Right lung (tissue), 5 donors: ENCODE results near the gene TOR2A. TPM values are rescaled to one million over a fixed set of nuclear protein-coding genes. Genes with fewer than 3 reads are reported as not detected.
A peak's percentile ranks its signal among the peaks of the same experiment; 100 is the strongest.

ENCODE experiments used
- DNase-seq, 2 donors: peaks; one replicate each; pipeline ENCODE4 v3.0.0-alpha.2; 2013
- polyA plus RNA-seq, 5 donors: library from polyadenylated mRNA; unstranded; fragments of 120-200 nt; gene quantifications; one replicate each; pipeline versions ENCODE4 v1.2.1 to v1.2.3, GENCODE V29; 2013; ENCODE audit warnings: inconsistent platforms in 1 of 5, low replicate concordance in 1 of 5; ENCODE audit not compliant: insufficient read length in 5 of 5, insufficient read depth in 1 of 5

TOR2A gene
- polyA plus RNA-seq, 5 donors = 11.1 to 17.7 (median 12.2) TPM

DNA sequence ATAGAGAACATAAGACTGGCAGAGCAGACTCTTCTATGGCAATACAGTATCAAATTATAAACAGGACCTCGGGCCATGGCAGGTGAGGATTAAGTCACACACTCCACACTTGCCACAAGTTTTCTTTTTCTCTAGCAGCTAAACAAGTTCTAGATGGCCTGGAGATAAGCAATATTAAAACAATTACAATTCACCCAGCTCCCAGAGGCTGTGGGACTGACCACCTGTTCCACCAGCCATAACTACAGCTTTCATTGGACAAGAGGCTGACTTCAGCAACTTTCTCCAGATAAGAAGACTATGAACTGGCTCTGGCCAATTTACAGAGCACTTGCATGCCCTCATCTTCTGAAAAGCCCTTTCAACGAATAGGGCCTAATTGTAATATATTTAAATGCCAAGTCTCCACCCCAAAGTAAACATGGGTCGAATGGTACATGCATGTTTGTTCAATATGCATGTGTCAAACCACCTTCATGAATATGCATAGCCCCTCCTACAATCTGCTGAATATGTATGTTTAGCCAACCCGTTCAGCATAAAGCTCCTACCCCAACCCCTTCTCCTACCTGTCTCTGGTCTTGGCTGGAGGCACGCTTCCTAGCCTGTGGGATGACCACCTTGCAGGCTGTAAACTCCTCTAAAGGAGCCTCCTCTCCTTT lies 34.4 kb downstream of the TOR2A start:
- no peak for DNase-seq

DNA sequence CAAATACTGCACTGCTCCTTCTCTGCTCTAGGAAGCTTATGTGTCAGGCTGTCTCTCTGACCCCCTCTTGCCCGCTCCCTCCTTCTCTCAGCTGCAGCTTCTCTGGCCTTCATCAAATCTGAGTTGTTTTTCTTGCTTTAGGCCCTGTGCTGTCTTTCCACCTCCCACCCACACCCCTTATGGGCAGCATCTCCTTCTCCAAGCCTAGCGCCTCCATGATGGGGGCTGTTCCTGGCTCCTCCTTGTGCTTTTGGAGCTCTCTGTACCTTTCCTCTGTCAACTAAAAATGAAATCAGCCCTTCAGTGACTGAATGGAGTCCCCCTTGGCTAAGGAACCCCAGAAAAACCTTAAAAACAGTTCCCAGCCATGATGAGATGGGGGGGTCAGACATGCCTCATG lies 35.0 kb downstream of the TOR2A start:
- DNase-seq = no peak

DNA sequence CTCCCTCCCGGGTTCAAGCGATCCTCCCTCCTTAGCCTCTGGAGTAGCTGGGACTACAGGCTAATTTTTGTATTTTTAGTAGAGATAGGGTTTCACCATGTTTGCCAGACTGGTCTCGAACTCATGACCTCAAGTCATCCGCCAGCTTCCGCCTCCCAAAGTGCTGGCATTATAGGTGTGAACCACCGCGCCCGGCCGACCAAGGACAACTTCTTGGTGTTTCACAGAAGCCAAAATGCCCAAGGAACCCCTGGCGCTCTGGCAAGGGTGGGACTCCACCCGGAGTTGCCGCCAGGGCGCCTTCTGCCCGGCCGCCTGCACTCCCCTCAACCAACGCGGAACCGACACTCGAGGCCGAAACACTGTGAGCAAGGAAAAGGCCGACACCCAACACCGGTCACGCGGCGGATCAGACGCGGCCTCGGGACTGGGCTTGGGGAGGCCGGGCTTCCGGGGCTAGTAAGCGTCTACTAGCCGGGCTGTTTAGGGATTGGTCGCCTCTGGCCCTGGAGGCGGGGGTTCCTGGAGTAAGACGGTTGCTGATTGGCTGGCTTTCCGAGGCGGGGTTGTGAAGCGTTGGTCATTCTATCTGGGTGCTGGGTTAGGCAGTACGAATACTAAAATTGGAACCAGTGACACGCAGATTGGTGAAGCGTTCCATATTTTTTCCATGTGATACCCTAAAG lies 36.0 kb downstream of the TOR2A start:
- peak; percentile 91 to 94 for DNase-seq

DNA sequence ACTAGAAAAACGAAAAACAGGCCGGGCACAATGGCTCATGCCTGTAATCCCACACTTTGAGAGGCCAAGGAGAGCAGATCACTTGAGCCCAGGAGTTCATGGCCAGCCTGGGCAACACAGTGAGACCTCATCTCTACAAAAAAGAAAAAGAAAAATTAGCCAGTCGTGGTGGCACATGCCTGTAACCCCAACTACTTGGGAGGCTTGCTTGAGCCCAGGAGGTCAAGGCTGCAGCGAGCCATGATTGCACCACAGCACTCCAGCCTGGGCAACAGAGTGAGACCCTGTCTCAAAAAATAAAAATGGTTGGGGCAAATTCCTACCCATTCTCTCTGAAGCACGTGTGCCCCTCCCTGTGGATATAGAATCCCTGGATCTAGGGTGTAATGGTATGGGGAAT lies 36.7 kb downstream of the TOR2A start:
- no peak for DNase-seq

DNA sequence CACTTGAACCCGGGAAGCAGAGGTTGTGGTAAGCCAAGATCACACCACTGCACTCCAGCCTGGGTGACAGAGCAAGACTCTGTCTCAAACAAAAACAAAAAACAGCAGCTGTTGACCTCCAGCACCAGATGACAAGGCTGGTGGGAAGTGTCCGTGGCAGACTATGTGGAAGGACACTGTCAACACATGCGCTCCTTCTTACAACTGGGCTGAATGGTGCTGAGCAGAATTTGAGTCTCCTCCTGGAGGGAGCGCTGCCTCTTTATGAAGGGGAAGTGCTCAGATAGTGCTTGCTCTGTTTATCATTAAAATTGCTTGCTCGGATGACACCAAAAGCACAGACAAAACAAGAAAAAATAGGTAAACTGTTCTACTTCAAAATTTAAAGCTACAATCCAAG lies 37.5 kb downstream of the TOR2A start:
- DNase-seq = no peak

DNA sequence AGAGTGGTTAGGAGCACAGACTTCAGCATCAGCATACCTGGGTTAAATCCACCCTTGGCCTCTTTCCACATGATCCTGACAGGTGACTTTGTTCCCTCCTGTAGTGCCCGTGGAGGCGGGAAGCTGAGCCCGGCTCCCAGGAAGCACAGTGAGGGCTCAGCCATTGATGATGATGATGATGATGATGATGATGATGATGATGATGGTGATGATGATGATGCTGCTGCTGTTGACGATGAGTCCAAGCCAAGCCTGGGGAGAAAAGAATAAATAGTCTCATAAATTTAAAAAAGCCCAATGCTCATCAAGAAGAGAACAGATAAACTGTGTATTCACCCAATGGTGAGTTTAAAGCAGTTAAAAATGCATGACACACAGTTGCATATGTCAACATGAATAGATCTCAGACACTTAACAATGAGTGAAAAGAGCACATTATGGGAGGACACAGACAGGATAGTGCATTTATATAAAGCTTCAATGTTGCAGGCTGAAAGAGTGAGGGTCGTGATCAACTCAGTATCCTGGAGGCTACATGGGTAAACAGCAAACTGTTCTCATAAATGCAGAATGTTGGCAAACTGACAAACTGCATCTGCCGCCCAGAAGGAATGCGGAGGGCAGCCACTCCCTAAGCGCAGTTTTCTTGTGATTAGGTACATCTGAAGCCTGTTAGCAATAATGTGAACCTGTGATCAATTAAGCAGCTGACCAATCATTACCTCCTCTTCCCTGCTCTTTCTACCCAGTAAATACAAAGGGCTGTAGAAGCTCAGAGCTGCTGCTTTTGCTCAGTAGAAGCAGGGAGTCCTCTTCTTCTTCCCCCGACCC lies 40.0 kb downstream of the TOR2A start:
- DNase-seq = peak in 1 of 2 donors; percentile 20

DNA sequence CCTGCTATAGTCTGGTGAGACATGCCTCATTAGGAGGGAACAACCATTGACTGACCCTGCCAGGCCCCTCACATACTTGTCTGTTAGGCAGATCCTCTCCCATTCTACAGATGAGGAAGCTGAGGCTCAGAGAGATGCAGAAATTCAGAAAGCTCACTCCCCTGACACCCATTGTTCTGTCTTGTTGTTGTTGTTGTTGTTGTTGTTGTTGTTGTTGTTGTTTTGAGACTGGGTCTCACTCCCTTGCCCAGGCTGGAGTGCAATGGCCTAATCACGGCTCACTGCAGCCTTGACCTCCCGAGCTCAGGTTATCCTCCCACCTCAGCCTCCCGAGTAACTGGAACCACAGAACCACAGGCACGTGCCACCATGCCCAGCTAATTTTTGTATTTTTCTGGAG lies 41.4 kb downstream of the TOR2A start:
- no peak for DNase-seq

DNA sequence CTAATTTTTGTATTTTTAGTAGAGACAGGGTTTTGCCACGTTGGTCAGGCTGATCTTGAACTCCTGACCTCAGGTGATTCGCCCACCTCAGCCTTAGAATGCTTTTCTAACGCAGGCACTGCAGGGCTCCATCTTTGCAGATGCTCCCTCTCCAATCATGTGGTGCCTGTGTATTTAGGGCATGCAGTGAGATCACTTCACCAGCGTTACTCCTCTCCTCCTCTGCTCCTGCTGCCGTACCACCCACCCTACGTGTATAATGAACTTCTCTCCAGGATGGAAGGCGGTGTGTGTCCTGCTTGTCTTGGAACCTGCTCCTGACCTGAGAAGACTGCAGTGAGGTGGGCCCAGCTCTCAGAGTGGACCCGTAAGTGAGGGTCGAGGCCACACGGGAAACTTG lies 42.0 kb downstream of the TOR2A start:
- no peak for DNase-seq

DNA sequence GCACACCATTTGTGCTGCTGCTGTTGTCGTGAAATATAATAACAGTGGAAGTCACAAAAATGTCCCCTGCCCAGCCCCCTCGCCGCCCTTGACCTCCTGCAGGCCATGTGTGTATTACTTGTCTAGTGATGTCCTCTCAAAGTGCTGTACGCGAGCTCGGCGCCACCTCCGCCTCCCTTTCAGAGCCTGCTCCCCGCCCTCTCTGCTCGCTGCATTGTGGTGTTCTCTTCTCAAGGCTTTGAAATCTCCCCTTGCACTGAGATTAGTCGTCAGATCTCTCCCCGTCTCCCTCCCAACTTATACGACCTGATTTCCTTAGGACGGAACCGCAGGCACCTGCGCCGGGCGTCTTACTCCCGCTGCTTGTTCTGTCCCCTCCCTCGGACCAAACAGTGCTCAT lies 43.0 kb downstream of the TOR2A start:
- no peak for DNase-seq

DNA sequence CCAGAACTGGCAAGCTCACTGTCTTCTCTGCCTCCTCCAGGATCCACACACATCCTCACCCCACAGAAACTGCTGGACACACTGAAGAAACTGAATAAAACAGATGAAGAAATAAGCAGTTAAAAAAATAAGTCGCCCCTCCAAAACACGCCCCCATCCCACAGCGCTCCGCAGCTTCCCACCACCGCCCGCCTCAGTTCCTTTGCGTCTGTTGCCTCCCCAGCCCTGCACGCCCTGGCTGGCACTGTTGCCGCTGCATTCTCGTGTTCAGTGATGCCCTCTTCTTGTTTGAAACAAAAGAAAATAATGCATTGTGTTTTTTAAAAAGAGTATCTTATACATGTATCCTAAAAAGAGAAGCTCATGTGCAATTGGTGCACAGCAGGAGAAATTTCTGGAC lies 44.4 kb downstream of the TOR2A start:
- DNase-seq = no peak

DNA sequence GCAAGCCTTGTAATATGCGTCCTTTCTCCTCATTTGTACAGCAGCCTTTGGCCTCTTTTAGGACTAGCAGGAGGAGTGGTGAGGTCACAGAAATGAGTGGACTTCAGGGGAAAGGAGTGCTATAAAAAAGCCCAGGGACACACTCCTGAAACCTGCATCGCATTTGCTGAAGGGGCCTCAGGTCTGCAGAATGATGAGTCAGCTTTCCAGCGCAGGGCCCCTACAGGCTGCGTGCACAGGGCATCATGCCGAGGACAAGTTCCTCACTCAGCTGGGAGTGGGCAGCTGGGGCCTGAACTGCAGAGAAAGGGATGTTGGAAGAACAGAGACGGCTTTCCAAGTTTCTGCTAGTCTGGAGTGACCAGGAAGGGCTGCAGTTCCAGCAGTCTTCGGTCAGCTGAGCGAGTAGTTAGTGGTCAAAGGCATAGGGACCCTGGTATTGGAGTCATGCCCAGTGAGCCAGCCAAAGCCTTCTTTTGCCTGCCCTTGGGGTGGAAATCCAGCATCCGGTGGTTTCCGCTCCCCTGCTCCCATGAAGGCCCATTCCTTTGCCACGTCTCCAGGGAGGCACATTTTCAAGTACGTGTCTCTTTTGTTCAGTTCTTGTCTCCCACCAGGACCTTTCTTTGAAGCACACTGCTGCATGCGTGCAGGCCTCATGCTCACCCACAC lies 45.6 kb downstream of the TOR2A start:
- no peak for DNase-seq

DNA sequence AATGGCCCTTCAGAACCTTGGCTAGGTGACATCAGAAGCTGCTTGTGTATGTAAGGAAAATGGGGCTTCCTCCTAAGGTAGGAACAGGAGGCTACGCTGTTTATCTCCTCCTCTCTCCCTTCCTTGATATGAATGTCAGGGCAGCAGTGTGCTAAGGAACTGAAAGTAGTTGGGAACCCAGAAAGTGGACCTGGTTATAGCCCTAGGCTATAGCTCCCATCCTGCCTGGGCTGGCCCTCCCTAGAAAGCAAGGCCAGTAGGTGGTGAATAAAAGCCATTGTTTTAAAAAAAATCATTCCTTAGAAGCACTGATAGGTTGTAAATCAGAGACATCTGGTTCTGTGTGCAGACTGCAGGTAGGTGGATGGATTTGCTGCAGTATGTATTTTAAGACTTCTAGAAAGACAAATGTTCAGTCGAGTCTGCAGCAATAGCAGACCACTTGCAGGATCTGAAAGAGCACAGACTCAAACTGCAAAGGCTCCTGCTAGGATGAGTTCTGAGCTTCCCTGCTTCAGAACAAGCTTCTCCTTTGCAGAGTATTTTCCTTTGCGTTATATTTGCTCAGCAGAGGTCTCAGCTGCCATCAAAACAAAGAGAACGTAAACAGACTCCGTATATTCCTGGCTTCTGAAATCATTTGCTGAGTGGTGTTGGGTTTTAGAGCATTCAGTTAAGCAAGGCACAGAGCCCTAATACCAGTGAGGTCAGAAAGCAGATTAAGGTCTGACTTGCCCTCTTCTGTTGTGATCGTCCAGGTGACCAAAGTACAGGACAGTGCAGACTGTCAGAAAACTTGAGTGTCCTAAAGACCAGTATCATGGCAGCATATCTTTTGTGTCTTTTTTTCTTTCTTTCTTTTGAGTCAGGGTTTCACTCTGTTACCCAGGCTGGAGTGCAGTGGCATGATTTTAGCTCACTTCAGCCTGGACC lies 48.4 kb downstream of the TOR2A start:
- no peak for DNase-seq

DNA sequence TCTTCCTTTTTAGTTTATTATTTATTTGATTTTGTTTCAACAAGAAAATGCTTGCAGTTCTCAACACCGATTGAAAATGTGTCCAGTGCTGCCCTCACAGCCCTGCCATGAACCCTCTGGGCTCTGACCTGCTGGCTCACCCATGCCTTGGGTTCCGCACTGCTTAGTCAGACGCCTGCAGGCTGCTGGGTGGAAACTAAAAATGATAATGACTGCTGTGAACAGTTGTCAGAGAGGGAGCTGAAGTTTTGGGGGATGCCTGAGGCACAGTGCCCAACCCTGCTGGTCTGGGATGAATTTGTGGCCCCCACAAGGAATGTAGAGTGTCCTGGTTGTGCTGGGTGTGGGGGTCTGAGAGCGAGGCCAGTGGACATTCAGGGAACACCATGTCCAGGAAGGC lies 50.5 kb downstream of the TOR2A start:
- no peak for DNase-seq

DNA sequence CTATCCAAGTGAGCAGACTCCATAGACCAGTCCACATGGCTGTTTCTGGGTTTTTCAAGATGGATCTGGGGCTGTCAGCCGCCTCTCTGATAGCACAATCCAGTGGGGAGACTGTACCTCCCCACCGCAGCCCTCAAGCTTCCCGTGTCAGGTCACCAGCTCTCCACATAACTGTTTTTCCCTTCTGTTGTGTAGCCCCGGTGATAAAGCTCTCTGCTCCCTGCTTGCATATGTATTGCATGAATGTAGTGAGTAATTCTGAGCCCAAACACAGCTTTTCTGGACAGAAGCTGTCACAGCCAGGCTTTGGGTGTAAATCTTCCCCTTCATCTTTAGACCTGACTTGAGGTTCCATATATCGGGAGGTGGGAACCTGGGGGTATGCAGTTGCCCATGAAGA lies 51.4 kb downstream of the TOR2A start:
- DNase-seq = no peak

DNA sequence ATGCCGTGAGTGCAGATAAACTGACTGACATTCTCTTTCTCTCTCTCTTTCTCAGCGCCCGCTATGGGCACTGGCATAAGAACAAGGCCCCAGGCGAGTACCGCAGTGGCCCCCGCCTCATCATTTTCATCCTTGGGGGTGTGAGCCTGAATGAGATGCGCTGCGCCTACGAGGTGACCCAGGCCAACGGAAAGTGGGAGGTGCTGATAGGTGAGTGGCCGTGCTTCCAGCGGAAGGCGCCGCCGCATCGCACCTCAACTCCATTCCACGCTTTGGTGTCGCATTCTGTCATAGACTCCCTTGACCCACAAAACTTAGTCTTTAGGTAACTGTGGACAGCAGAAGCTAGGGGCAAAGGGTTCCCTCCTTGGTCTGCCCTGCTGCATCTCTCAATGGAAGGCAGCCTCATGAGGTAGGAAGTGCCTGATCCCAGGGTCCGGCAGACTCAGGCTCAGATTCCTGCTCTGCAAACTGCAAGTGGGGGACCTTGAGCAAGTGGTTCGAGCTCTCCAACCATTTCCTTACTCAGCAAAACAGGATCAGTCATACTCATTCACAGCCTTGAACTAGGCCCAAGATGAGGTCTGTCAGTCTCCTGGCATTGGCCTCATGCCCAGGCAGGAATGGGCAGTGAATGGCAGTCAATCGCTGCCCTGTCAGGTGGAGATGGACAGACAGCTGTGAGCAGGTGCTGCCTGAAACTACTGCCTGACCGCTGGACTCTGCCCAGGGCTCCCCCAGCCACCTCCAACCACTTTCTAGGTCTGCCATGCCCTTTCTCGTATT lies 52.5 kb downstream of the TOR2A start:
- DNase-seq = no peak

Other genes starting within 250 kb of the TOR2A start
- gene STXBP1, start 123.0 kb downstream of the TOR2A start, polyA plus RNA-seq = 10 to 100 TPM; 41.0 to 50.4 (median 46.0) TPM
- gene CFAP157, start 28.3 kb downstream of the TOR2A start, polyA plus RNA-seq = 10 to 100 TPM in 2 of 5 donors, 1 to 10 TPM in 3; 2.6 to 13.3 (median 9.7) TPM
- 10 to 100 TPM in 1 of 5 donors, 1 to 10 TPM in 4; 4.0 to 11.5 (median 5.6) TPM for gene PTRH1, start 19.6 kb downstream of the TOR2A start, polyA plus RNA-seq
- 1 to 10 TPM in 2 of 5 donors, under 1 TPM in 3; 0.50 to 1.4 (median 0.82) TPM for gene TTC16, start 19.2 kb downstream of the TOR2A start, polyA plus RNA-seq
- gene SH2D3C, start 43.4 kb upstream of the TOR2A start, polyA plus RNA-seq = 10 to 100 TPM; 22.1 to 41.9 (median 27.5) TPM
- 10 to 100 TPM; 47.8 to 70.4 (median 62.3) TPM for gene CDK9, start 50.7 kb upstream of the TOR2A start, polyA plus RNA-seq
- 10 to 100 TPM; 32.2 to 58.3 (median 44.3) TPM for gene FPGS, start 67.6 kb upstream of the TOR2A start, polyA plus RNA-seq
- gene ENG, start 119.4 kb upstream of the TOR2A start, polyA plus RNA-seq = 100 to 1,000 TPM in 2 of 5 donors, 10 to 100 TPM in 3; 61.2 to 124 (median 74.6) TPM
- gene AK1, start 142.4 kb upstream of the TOR2A start, polyA plus RNA-seq = 100 to 1,000 TPM in 1 of 5 donors, 10 to 100 TPM in 4; 40.3 to 158 (median 59.3) TPM
- gene ST6GALNAC6, start 164.3 kb upstream of the TOR2A start, polyA plus RNA-seq = 10 to 100 TPM; 37.8 to 62.9 (median 47.2) TPM
- 10 to 100 TPM; 16.4 to 40.5 (median 25.1) TPM for gene ST6GALNAC4, start 181.7 kb upstream of the TOR2A start, polyA plus RNA-seq
- gene PIP5KL1, start 195.5 kb upstream of the TOR2A start, polyA plus RNA-seq = 1 to 10 TPM; 2.6 to 5.9 (median 3.4) TPM
- 10 to 100 TPM; 31.8 to 43.4 (median 36.9) TPM for gene DPM2, start 202.6 kb upstream of the TOR2A start, polyA plus RNA-seq
- 10 to 100 TPM; 24.7 to 44.2 (median 39.1) TPM for gene EEIG1, start 245.7 kb upstream of the TOR2A start, polyA plus RNA-seq